Activated naive CD4-positive, alpha-beta T cell treated with anti-CD3 and anti-CD28 coated beads, Interleukin-2, amount 50 U/mL, for 16 hours (primary cell): Measurements from ENCODE around the gene LRIG3.
"Not testable (repeated sequence)": the region's sequence is repeated elsewhere in the genome, so short reads cannot be mapped to it uniquely, and the experiment has no call there.

ENCODE experiments used
- DNase-seq: peaks from one replicate; pipeline ENCODE4 v3.0.0-alpha.2; 2020

LRIG3 gene

DNA sequence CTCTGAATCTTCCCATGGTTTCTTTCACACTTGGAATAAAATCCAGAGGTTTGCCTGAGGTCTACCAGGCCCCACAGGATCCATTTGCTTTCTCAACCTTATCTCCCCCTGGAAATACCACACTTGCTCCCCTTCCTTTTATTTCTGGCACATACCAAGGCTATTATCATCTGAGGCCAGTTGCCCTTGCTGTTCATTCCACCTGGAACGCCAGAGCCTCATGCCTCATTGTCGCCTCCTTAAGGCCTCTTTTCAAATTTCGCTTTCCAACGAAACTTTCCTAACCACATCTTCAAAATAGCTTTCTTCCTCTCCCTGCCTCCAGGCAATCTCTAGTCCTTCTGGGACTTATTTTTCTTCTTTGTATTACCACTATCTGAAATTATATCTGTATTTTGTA is 11.2 kb upstream of the LRIG3 start:
- DNase-seq: no peak

DNA sequence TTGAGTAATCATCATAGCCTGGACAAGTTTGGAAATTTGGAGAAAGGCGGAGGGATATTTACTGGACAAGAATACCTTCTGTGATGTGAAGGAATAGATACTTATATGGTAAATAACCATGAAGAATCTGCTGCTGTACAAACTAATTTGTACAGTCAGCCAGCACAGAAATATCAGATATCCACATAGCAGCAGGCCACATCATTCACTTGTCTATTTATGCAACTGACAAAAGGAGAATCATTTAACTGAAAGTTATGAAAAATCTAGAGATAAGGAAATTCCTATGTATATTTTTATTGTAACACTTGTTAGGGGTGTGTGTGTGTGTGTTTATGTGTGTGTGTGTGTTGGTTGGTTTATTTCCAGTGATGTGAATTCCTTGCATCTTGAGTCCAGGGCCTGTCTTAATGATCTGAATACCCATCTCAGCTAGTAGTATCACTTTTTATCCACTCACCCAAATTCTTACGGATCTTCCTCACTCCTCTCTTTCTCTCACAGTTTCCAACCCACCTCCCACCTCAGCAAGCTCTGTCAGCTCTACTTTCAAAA is 10.5 kb upstream of the LRIG3 start:
- DNase-seq: no peak

DNA sequence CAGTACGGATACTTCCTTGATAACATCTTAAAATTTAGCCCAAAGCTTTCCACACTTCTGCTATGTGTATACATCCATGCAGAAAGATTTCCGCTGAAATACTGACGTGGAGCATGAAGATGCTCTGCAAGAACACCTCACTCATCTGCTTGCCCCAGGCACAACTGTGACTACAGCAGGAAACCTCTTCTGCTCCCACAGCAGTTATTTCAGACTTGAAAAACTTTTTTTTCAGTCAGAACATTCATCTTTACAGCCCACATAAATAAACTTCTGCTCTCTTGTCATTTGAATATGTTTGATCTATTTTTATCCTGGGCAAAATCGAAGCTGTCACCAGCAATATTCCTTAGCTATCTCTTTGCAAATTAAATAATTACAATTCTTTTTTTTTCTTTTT is 6.8 kb upstream of the LRIG3 start:
- DNase-seq: no peak

DNA sequence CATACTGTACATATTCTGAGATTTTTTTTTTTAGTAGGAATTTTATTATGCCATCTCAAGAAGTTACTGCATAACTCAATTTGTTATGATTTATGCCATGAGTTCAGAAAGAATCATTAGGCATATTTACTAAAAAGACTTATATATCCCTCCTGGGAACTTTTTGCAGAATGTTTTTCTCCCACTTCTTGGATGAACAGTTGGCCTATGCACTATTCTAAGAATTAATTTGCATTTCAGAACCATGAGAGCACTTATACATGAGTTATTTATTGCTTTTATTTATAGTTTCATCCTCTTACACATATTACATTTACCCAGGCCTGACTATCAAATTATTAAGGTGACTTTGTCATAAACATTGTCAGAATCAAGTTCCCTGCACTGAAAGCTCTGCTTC is 6.3 kb upstream of the LRIG3 start:
- DNase-seq: no peak

DNA sequence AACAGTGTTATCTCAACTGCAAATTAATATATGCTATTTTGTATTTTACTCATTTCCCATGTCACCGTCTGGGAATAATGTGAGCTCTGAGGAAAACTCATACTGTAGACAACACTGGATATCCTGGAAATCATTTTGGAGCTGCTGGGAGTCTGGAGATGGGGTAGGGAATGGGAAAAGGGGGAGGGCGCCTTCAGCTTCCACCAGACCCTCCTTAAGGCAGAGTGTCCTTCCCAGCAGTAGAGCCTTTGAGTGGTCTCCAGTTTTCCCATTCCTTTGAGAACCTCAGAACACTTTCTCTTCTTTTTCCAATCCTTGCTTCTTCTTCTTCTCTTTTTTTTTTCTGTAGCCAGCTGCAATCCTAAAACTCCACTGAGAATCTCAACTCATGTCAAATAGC is 5.4 kb upstream of the LRIG3 start:
- DNase-seq: no peak

DNA sequence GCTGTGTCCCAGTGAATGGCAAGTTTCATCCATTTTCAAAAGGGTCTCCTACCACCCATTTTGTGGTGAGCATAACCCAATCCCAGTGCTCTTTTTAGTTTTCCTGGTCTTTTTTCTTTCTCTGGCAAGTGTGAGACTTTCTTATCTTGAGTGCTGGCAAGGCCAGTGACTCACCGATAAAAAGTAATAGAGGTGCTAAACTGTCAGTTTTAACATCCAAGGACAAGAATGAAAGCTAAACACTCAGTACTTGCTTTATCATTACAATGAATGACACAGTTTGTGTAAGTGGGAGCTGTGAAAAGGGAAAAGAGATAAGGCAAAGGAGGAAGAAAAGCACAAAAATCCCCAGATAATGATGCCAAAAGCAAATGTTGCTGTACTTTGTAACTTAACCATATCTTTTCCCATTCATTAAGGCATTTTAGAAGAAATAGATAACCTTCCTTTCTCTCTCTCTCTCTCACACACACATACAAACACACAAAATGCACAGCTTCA is 4.9 kb upstream of the LRIG3 start:
- no peak for DNase-seq

DNA sequence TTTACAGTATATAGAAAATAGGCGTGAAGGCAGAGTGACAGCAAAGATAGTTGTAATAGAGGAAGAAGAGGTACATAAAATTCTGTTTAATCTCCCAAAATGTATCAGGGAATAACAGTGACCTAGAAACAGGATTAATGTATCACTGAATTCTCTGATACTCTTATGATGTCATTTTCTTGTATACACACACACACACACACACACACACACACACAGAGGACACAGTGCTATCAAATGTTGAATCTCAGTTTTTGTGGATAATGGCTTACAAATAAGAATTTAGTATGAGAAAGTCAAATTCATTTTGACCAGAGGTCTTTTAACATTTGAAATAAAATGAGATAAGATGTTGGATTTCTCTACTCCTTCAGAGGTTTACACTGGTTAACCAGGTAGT is 4.3 kb upstream of the LRIG3 start:
- DNase-seq: no peak

DNA sequence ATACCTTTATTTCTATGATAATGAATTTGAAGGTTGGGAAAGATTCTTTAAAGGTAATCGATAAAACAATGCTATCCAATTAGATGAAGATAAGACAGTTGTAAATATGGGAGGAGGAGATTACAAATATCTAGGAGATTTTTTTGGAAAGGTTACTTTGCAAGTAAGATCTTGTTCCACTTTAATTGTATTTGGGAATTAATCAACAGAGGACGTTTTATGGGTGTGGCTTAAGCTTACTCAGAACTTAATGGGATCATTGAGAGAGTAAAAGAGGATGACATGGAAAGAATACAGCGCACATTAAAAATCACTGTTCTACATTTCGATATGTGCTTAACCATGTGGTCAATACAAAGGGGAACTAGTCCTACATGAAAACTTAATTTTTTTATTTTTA is 3.5 kb upstream of the LRIG3 start:
- no peak for DNase-seq

DNA sequence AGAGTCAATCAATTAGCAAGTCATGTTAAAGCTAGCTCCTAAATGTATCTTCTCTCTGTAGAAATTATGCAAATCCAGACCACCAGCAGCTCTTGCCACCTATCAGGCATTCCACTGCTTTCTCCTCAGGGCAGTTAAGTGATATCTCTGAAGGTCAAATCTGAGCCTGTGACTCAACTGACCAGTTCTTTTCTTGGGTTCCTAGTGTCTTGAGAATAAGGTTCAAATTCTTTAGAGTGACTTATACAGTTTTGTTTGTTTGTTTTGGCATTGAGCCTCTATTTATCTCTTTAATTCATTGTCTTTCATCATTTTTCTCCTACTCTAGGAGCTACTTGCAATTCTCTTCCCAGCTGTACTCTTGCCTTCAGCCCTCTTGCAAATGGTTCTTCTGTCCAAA is 2.5 kb upstream of the LRIG3 start:
- DNase-seq: no peak

DNA sequence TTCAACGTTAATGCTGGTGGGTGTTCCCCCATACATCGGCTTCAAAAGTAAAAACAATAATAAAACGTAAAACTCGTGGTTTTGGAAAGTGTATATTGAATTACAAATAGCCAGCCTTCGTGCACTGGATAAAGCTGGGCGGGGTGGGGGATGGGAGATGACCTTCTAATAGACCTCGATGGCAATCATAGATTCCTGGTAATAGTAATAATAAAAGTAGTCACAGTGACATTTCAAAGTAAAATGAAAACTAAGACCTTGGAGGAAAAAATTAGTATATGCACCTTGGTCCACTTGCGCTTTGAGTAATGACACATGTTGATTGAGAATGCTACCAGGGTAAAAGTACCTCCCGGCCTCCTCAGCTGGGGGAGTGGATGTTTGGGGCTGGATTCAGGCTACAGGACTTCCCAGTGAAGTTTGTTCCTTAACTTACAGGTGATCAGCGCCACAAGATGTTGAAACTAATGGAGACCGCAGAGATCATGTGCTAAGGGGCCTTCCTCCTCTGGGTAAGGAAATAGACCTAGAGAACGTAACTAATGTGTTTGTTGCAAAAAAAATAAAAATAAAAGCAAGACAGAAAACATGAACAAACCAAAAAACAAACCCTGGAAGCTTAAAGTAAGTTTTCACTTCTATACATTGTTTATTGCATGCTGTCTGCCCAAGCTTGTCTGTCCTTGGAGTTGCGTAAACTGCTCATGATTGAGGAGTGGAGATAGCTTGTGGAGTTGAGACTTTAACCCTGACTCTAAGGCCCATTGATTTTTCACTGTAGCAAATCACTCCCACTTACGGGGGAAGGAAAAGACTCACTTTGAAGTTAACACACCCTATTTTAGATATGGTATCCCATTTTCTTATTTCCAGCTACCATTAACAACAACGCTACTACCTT is 907 bp upstream of the LRIG3 start:
- no peak for DNase-seq

DNA sequence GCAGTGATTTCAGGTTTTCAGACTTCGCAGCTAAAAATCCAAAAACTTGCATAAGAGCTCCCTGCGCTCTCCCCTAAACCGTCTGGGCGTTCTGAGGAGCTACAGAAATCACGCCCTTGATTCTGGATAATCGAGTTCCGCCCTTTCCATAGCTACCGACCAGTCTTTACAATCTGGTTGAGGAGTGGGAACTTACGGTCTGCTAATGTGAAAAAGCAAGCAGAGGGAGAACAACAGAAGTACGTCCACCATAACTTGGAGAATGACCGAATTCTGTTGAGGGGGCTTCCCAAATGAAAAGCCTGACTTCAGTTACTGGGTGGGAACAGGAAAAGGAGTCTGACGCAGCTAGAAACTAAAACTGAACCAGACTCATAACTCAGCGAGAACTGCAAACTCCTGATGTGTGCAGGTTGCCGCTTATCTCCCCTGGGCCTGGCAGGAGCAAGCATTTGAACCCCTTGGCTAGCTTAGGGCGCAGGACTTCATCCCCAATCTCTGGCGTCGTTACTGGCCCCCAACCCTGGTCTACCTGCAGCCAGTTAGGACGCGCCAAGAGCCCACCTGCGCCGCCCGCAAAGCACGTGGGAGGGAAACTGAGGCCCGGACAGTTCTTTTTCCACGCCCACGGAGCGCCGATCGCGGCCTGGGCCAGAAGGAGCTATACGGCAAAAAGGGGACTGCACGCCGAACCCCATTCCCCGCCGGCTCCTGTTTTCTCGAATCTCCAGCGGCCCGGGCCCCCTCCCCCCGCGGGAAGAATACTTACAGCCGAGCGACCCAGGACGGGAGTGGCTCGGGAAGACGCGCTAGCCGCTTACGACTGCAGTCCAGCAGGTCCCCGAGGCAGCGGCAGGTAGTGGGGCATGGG is 838 bp downstream of the LRIG3 start:
- DNase-seq: no peak

DNA sequence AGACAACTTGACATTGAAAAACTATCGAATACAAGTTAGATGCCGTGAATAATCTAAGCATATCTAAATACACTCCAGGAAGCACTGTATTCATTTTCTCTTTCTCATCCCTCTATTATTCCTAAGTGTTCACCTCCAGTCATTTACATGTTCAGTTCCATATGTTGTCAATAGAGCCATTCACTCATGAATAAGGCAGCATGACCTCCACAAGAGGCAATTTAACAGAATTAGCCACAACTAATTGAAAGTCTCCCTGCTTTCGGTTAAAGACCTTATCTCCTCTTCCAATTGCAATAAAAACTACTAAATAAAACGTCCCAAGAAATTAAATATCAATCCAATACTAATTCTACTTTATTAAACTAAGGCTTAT is 1.8 kb downstream of the LRIG3 start:
- DNase-seq: no peak

DNA sequence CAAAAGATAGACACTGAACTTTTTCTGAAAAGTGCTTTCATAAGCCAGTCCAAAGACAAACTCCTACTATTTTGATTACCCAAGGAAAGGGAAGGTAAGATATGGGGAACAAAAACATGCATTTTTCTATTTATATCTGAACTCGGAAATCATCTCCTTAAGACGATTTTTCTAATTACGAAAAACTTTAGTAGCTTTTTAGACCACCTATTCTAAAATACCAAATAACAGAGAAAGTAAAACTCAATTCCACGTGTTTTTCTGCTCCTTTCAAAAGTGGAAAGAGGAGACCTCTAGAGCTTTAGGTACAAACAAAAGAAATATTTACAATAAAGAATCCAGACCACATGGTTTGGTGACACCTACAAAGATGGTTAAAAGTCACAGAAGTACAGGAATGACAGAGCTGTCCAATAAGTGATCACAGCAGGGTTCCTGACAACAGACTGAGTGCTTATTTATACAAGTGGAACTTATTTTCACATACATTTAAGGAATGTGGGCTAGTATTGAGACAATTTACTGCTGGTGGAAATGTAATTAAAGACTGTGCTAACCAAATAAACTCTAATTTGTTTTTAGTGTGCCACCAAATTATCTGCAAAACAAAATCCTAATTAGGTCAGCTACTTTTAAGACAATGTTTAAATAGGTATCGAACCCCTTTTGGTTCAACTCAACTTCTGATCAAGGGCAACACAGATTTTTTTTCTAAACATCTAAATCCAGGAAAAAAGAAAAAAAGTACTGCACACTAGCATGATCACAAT is 2.4 kb downstream of the LRIG3 start:
- no peak for DNase-seq

DNA sequence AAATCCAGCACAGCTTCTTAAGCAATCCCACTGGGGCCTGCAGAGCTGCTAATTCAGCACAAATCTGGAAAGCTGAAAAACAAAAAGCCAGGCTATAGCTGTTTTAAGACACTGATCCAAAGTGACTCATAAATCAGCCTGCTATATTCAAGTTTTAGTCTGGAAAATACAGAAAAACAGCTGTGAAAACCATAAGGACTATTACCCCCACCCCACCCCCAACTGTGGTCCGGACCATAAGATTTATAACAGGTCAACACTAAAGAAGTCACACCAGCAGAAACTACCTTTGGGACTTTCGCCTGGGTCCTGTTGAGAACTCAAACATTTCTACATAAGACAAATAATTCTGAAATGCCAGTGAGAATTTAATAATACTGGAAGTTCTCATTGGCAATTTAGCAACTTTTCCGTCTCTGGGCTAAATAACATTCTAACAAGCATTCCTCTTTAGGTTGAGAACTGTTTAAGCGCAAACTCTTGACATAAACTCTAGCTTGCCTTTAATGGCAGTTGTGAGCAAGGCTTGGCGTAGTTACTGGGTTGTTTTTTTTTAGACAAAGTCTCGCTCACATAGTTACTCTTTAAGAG is 3.3 kb downstream of the LRIG3 start:
- no peak for DNase-seq

DNA sequence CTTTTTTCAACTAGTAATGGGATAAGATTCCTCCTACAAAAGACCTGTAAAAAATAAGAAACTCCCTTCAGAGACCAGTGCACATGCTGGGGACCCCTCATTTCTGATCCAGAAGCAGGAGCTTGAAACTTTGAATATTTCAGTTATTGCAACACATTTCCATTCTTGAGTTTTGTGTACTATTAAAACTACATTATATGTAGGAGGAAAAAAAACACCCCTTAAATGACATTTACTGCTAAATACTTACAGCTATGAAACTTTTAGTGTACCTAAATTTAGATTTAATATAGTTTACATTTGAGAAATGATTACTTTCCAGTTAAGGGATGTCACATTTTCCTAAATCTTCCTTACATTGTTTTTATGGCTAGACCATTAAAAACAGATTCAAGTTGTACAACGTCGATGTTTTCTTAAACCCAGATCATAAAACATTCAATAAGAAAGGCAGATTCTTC is 4.1 kb downstream of the LRIG3 start:
- DNase-seq: no peak

DNA sequence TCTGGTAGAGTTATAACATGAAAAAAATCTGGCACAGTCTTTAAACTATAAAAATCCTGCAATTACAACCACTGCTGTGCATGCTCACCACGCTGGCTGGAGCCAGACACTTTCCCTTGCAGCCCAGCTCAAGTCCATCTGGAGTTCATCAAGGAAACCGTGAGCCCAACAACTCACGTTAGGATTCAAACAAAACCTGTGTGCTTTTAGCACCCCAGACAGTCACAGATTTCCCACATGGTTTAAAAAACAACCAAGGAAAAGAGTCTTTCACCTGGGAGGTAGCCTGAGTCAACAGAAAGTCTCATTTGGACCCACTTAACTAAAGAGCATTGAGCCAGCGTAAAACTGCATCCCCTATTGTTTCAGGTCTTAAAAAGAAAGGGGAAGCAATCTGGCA is 4.7 kb downstream of the LRIG3 start:
- DNase-seq: no peak

DNA sequence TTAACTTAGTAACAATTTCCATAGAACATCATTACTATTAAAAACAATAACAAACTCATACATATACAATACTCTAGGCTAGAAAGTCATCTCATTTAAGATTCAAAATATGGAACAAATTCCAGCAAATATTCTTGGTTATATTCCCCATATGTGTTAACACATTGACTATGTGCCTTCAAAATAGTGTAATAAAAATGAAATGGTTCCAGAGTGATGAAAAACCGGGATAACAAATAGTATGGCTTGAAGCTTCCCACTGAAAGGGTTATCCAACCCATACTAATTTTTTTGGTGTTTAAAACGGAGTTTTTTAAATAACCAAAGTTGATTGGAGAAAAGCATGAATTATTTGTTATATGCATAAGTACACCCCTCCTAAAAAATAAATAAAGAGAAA is 5.3 kb downstream of the LRIG3 start:
- DNase-seq: no peak

DNA sequence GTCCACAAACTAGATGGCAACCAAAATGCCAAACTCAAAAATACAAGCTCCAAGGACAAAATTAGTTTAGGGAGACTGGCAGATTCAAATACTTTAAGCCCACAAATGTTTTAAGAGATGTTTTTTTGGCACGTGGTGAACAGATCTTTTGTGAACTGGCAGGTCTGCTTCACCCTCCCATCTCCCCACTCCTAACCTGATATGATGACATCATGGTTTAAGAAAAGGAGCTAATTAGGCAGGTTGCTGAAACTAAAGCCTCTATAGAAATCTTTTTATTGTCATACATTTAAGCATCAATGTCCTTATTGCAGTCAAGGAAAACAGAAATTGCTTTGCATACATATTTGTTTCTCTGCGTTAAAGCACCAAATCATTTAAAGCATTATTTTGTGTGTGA is 5.8 kb downstream of the LRIG3 start:
- DNase-seq: no peak

DNA sequence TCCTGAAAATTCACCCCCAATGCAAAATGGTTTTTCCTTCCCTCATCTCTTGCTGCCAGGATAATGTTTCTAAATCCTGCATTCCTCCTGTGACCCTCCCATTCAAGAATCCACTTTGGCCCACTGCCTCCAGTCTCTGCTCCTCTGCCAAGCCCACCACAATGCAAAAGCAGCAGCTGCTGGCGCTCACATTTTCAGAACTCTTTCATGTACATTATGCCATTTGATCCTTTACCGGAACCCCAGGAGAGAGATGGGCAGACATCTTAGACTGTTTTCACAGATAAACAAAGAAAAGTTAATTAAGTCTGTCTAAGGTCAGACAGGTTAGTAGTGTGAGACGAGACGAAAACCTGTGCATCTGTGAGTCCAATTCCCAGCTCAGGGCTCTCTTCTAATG is 12.9 kb downstream of the LRIG3 start:
- DNase-seq: no peak

DNA sequence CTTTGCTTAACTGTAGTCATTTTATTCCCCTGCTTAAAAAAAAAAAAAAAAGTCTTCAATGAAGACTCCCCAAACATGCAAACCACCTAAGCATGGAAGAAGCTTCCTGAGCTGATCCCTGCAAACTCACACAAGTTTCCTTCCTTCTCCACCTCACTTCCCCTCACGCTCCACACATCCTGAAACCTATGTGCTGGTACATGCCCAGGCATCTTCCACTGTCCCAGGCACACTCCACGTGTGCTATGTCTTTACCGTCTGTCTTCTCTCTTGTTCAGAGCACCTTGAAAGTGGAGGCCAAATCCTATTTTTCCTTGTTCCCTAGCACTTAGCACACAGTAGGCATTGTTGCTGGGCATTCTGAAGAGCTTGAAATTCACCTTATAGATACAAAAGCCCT is 13.4 kb downstream of the LRIG3 start:
- no peak for DNase-seq

DNA sequence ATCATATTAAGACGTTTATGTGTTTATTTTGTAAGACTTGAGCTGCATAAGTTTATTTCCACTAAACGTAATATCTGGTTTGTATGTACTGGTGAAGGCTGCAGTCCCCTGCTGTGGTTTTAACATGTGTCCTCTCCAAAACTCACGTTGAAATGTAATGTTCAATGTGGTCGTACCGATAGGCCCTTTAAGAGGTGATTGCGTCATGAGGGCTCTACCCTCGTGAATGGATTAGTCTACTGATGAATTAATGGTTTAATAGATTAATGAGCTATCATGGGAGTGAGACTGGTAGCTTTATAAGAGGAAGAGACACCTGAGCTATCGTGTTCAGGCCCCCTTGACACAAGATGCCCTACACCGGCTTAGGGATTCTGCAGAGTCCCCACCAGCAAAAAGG is 14.9 kb downstream of the LRIG3 start:
- no peak for DNase-seq

DNA sequence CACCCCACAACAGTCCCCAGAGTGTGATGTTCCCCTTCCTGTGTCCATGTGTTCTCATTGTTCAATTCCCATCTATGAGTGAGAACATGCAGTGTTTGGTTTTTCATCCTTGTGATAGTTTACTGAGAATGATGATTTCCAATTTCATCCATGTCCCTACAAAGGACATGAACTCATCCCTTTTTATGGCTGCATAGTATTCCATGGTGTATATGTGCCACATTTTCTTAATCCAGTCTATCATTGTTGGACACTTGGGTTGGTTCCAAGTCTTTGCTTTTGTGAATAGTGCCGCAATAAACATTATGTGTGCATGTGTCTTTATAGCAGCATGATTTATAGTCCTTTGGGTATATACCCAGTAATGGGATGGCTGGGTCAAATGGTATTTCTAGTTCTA is 17.6 kb downstream of the LRIG3 start:
- DNase-seq: not testable (repeated sequence)
